GM21529 (cell line): ENCODE measurements around the gene ADGRD1.
"Not testable (repeated sequence)": the region's sequence is repeated elsewhere in the genome, so short reads cannot be mapped to it uniquely, and the experiment has no call there.

Source experiments
- ATAC-seq: cut with Tn5 transposase; IDR thresholded peaks from one replicate; pipeline ENCODE4 v1.9.1; 2021; ENCODE audit not compliant: unreplicated experiment

The ADGRD1 gene

DNA sequence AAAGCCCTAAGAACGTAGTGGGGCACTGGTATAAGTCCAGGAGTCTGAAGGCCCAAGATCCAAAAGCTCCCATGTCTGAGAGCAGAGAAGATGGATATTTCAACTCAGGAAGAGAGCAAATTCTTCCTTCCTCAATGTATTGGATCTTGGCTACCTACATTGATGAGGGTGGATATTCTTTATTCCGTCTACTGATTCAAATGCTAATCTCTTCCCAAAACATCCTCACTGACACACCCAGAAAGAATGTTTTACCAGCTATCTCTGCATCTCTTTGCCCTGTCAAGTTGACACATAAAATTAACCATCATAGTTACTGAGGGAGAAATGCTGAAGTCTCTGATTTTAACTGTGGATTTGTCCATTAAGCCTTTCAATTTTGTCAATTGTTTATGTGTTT lies 16.6 kb upstream of the ADGRD1 start:
- no peak for ATAC-seq

DNA sequence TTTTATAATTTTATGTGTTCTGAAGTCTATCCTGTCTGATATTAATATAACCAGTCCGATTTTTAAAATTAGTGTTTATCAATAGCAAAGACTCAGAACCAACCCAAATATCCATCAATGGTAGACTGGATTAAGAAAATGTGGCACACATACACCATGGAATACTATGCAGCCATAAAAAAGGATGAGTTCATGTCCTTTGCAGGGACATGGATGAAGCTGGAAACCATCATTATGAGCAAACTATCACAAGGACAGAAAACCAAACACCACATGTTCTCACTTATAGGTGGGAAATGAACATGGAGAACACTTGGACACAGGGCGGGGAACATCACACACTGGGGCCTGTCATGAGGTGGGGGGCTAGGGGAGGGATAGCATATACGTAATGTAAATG lies 16.2 kb upstream of the ADGRD1 start:
- ATAC-seq, result not testable (repeated sequence)

DNA sequence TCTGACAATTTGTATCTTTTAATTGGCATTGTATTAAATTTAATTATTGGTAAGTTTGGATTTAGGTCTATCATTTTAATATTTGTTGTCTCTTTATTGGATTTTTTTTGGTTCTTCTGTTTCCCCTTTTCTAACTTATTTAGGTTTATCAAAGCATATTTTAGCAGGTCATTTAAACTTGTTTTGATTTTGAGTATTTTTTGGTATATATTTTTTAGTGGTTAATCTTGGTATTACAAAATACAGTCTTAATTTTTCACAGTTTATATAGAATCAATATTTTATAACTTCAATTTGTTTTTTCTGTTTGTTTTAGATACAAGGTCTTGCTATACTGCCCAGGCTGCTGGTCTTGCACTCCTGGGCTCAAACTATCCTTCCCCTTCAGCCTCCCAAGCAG lies 15.5 kb upstream of the ADGRD1 start:
- ATAC-seq, result no peak

DNA sequence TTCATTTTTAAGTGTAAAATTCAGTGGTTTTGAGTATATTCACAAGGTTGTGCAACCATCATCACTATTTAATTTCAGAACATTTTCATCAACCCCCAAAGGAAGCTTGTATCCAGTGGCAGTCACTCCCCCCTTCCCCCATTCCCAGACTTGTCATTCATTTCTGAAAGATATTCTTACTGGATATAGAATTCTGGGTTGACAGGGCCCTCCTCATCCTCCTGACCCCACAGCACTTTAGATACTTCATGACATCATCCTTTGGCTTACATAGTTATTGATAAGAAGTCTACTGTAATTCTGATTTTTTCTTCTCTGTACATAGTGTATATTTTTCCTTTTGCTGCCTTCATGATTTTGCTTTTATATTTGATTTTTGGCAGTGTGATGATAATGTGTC lies 8.8 kb upstream of the ADGRD1 start:
- no peak for ATAC-seq

DNA sequence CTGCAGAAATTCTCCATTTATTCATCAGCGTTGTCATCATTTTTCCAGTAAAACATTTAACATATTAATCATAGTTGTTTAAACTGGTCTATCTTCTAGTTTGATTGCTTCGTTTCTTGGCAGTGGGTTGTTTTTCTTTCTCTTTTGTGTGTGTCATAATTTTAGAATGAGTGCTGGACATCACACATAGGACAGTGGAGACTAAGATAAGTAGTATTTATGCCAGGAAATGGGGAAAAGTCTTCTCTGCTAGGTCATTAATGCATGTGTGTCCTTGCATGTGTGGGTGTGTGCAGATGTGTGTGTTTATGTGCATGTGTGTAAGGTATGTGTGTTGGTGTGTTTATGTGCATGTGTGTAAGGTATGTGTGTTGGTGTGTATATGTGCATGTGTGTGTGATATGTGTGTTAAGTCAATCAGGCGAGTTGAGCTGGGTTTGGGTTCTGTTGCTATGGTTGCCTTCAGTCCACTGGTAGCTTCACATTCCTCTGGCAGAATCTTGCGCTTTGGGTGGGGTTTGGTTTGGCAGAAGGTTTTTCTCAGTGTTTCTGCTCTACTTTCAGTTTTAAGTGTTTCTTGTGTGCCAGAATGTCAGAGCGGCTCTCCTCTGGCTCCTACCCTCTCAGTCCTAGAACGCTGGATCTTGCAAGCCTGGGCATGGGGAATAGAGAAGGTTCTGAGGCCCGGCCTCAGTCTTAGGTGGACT lies 7.8 kb upstream of the ADGRD1 start:
- no peak for ATAC-seq

DNA sequence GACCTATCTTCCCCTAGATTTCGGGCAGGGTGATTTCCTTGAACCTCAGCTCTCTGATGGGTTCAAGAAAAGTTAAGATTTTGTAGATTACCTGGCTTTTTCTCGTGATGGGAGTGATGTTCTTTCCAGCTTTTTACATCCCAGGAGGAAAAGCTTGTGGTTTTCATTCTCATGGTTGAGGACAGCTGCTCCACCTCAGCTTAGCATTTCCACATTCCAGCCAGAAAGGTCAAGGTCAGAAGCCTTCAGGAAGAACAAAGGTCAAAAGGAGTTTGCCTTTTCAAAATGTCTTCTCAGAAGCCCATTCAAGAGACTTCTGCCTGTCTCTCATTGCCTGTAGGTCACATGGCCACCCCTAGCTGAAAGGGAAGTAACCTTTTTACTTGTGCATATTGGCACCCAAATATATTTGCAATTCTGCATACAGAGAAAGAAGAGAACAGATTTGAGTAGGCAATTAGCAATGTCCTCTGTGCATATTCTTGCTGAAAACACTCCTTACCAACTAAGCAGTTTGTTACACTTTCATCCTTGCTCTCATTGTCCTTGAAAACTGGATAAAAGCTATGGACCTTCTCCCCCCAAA lies 6.6 kb upstream of the ADGRD1 start:
- ATAC-seq, result no peak

DNA sequence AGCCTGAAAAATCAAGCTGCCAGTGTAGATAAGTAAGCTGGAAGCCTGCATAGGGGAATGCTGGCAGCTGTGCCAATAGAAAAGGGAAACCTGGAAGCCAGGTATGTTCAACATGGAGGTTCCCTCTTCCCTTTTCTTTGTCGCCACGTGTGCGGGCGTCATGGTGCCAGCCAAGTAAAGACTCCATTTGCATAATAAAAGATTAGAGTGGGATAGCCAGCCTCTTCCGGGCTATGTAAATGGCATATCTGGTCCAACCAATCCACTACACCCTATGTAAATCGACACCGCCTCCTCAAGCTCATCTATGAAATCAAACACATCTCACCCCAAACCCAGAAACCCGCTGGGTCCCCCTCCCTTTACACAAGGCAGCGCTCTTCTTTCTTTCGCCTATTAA lies 5.6 kb upstream of the ADGRD1 start:
- ATAC-seq, result no peak

DNA sequence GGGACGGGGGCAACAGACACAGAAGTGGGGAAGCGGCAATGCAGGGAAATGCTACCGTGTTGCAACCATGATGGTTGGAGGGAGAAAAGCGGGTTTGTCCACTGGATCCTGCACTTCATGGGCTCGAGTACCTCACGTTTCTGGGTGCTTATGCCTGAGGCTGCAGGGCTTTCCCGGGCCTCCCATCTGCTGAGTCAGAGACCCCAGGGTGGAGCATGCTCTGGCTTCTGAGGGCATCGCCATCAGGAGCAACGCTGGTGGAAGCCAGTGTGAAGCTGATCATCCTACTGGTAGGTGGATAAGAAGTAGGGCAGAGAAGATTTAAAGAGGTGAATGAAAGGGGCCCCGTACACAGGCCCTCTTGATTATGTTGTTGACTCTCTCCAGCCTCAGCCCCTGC lies 5.0 kb upstream of the ADGRD1 start:
- ATAC-seq, result no peak

DNA sequence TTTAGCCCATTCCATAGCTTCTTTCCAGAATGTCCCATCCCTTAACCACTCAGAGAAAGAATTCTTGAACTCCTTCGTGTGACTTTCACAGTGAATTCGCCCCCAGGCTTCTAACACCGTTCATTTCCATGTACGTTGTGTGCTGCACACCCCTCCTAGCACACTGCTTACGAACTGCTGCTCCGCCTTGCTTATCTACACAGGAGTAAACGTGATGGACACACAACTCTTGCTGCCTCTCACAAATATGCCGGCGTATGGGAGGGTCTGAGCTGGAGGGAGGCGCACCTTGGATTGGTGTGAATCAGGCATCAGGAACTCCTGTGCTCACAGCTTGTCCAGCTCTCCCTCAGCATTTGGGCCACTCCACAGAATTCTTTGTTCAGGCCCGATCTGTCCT lies 3.9 kb upstream of the ADGRD1 start:
- no peak for ATAC-seq

DNA sequence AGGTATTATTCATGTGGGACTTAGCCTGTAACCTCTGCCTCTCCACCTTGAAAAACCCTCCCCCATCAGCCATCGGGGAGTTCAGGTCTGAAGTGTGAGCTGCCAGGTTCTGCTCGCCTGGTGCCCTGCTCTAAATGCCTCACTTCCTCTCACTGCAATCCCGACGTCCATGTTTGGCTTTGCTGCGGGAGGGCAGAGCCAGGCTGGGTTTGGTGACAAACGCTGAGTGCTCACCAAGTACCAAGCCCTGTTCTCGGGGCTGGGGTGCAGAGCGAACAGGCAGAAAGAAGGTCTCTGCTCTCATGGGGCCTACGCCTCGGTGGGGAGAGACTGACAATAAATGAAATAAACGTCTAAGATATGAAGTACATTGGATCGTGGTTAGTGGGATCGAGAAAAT lies 2.1 kb upstream of the ADGRD1 start:
- ATAC-seq, result no peak

DNA sequence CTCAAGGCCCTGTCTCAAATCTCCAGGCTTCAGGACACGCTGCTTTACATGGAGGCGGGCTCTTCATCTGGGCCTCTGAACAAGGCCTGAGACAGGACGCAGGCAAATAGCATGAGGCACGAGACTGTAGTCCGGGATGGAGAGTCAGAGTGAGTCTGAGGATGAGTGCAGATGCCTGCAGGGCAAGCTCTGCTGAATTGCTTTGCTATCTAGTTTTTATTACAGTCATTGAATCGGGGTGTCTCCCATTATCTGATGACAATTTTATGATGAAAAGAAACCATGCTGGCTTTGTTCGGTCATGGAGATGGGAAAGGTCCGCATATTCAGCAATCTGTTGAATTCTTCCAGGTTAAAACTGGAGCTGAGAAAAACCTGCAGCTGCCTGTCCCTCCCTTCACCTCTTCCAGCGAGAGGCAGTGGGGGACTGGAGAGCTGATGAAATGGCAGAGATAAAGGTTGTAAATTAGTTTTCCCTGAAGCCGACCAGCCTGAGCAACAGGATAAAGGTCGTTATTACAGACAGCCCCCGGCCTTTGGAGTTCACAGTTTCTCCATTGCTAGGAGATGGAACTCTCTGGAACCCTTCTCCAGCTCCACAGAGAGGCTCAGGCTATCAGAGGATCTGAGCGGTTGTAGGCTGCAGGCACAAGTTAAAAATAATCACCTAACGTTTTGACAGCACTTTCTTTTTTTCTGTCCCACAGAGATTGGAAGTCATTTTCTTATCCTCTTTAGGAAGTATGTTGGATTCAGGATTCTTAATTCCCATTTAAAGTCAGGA lies 1.3 kb upstream of the ADGRD1 start:
- ATAC-seq, result no peak

DNA sequence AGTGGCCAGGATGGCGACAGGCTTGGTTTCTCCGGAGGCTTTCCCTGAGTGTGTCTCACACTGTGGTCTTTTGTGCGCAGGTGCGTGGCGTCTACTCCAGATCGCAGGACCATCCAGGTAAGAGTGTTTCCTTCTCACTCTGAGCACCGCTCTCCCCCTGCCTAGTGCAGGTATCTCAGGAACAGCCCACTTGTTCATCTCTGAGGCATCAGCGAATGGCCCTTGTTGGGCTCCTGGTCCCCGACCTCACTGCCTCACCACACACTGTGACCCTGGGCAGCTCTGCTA lies 781 bp downstream of the ADGRD1 start:
- ATAC-seq, result no peak

DNA sequence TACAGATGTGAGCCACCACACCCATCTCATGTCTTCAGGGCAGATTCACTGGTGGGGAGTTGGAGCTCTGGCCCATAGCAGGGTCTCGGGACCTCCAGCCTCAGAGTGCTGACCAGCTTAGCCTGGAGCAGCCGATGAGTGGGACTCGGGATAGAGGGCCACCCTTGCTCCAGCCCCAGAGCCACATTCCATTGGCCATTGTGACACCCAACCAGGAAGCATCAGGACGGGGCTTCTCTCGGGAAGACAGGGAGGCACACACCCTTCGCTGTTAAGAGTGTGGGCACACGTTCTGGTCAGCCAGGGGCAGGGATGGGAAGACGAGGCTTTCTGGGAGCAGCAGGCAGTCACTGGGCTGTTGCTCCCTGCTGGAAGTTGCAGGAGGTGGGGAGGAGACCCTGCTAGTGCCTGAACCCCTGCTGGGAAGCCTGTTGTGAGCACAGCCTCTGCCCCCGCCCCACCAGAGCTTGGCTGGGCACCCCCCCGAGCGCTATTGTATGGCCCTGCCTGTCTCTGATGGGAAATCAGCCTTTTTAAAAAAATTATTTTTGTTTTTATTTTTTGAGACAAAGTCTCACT lies 1.6 kb downstream of the ADGRD1 start:
- ATAC-seq, result no peak

DNA sequence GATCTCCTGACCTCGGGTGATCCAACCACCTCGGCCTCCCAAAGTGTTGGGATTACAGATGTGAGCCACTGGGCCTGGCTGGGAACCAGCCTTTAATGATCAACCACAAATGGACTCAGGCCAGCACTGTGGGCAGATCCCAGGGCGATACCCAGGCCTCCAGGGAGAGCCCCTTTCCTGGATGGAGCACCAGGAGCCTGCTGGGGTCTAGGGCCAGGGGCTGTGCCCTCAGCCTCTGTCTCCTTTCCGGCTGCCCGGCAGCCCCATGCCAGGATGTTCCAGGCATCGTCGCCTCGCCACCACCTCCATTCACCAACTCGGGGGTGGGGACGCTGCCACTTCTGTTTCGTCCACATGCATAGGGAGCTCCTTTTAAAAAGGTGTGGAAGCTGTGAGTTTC lies 2.3 kb downstream of the ADGRD1 start:
- ATAC-seq, result no peak

DNA sequence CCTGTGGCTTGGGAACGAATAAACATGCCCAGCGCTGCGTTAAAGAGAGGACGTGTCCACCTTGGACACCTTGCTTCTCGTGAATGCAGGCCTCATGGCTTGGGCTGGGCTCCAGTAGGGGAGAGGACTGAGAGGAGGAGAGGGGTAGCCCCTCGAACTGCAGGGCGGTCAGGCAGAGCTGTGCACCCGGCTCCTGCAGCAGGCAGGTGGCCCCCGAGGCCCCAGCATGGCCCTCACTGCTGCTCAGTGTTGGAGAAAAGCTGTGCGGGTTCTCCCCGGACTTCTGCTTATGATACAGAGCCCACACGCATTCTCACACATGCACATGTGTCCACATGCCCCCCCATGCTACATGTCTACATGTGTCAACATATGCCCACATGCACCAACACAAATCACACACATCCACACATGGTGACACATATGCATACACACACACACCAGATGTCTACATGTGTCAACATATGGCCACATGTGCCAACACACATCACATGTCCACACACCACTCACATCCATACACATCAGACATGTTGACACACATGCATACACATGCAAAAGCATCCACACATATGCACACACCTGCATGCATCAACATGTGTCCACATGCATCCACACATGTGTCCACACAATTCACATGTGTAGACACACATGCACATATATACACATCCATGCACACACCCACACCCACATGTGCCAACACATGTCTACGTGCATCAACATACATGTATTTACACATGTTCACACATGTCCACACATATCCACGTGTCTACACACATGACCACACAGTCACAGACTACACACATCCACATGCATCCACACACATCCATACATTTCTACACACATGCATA lies 3.0 kb downstream of the ADGRD1 start:
- no peak for ATAC-seq

DNA sequence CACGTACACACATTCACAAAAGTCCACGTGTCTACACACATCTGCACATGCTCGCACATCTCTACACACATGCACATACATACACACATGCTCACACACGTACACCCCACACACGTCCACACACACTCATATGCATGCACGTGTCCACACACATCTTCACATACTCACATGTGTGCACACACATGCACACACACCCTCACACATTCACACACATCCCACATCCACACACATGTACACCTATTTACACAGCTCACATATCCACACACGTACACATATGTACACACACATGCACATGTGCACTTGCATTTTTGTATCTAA lies 3.6 kb downstream of the ADGRD1 start:
- no peak for ATAC-seq

DNA sequence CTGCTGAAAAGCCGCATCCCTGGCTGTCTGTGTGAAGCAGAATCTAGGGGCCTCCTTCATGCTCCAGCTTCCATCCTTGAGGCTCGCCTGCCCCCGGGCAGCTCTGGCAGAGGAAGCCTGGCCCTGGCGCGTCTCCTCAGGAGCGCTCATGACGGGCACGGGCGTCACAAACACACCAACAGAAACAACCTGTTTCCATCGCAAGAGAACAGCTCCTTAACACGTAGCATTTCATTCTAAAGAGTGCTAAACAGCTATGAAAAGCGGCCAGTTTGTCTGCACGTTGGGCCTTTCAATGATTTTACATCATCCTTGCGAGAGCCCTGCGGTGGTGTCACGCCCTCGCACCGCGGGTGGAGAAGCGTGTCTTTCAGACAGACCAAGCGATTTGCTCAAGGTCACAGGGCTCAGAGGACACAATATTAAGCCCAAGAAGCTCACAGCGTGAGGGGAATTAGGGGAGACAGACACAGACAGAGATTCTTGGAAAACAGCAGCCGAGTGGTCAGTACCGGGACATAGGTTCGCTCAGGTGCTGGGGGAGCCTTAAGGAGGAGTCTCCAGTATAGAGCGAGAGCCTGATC lies 4.9 kb downstream of the ADGRD1 start:
- no peak for ATAC-seq

DNA sequence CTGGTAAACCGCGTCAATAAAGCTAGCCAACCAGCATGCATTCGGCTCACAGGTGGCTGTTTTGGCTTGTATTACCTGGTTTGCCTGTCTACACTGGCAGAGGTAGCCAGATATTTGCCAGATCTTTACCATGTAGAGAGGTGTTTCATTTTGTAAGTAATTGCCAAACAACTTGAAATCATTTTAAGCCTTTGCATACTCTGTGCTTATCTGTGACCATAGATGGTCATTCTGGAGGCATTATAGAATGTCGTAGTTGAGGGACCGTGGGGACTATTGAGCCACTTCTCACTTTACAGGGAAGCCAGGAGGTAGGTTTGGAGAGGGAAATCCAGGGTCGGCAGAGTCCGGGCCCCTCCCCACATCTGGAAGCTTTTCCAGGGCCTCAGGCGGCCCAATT lies 5.9 kb downstream of the ADGRD1 start:
- ATAC-seq, result no peak

DNA sequence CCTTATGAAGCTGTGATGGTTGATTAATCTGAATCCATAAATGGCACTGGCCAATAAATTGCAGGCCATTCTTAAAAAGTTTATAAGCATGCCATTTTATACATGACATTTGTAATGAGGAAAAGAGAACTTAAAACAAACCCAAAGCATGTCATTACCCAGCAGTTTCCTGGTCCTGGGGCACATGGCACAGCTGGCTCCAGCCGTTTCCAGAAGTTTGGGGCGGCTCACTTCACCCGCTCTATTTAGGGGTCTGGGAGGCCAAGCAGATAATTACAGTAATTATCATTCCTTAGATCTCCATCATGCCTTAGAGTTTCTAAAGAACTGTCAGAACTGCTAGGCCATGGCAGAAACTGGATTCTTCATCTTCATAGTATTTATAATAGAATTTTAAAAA lies 6.4 kb downstream of the ADGRD1 start:
- ATAC-seq, result no peak

DNA sequence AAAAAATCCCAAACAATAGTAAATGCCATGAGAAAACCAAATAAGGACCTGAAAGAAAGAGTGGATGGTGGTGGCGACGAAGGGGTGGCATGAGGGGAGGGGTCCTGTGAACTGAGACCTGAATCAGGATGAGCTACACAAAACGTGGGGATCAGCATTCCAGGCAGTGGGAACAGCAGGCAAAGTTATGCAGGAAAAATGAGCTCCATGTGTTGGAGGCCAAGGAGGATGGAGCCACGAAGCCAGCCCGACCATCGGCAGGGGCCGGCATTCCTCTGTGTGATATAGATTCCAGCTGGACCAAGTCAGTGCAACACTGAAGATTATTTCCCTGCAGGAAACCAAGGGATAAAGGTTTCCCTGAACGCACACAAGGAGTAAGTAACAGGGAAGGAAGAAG lies 7.1 kb downstream of the ADGRD1 start:
- ATAC-seq, result no peak

DNA sequence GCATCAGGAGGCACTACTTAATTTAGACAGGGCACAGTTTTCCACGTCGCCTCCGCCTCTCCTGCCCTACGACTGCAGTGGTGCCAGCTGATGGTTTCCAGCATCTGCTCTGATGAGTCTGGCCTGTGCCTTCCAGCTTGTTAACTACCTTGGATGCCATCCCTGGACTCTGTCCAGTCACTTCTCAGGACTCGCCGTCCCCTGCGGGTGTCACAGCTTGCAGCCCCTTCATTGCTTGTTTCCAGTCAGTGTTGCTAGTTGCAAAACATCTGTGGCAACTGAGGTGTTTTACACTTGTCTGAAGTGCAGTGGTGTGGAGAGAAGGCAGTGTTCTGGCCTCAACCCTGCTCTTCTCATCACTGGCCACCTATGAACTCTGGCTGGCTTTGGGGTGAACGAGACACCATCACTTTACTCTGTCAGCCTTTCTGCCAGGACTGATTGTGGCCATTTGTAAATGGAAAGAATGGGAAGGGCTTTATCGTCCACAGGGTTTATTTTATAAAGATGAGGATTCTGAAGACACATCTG lies 8.3 kb downstream of the ADGRD1 start:
- no peak for ATAC-seq
